AG09309 (cell line): ENCODE measurements around the gene RIPOR3.
A peak's percentile ranks its signal among the peaks of the same experiment; 100 is the strongest.

ENCODE experiments used
- DNase-seq: peaks from one replicate; pipeline ENCODE4 v3.0.0-alpha.2; 2010; ENCODE audit warnings: low read depth
- H3K4me3 ChIP-seq: 2 replicates; pipeline ENCODE4 v1.5.1; 2011; ENCODE audit warnings: mild to moderate bottlenecking, low read depth, low read length, moderate library complexity; ENCODE audit not compliant: control insufficient read depth
- TF ChIP-seq, protein P1 (sequence below): IDR thresholded peaks from 2 replicates; pipeline ENCODE4 v1.5.1; 2011; ENCODE audit warnings: mild to moderate bottlenecking, low read depth, low read length, inconsistent platforms; ENCODE audit not compliant: insufficient read depth, control insufficient read depth; ENCODE audit errors: missing control alignments

The RIPOR3 gene

DNA sequence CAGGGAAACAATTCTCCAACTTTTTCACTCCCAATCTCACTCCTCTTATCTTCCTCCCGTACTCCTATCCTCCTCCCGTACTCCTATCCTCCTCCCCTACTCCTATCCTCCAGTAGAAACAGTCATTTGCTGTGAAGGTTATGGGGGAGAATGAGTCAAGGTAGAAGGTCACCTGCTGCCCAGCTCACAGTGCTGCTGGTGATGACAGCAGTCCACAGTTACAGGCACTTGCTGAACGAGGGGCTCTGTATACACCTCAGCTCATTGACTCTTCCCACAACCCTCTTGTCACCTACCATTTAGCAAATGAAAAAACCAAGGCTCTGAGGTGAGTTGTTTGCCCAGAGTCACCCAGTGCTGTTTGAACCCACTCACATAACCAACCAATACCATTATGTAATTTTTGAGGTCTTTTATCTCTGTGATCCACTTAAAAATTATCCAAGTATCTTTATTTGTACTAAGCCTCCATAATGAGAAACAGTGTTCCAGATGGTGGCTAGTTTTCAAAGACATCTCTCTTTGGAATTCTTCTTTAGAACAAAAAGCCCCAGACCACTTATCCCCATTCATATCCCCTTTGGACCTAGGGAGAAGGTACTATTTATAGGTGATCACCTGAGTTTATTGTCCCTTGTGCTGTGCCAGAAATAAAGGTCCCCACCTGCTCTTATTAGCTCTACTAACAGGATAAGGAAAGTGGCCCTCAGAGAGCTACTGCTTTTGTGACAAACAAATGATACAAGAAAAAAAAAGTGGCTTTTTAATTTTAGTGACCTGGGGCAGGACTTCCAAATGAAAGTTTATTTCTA is 128.0 kb downstream of the RIPOR3 start:
- DNase-seq = no peak
- TF ChIP-seq, protein P1, sequence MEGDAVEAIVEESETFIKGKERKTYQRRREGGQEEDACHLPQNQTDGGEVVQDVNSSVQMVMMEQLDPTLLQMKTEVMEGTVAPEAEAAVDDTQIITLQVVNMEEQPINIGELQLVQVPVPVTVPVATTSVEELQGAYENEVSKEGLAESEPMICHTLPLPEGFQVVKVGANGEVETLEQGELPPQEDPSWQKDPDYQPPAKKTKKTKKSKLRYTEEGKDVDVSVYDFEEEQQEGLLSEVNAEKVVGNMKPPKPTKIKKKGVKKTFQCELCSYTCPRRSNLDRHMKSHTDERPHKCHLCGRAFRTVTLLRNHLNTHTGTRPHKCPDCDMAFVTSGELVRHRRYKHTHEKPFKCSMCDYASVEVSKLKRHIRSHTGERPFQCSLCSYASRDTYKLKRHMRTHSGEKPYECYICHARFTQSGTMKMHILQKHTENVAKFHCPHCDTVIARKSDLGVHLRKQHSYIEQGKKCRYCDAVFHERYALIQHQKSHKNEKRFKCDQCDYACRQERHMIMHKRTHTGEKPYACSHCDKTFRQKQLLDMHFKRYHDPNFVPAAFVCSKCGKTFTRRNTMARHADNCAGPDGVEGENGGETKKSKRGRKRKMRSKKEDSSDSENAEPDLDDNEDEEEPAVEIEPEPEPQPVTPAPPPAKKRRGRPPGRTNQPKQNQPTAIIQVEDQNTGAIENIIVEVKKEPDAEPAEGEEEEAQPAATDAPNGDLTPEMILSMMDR = no peak
- H3K4me3 ChIP-seq = no peak overlapping the region

DNA sequence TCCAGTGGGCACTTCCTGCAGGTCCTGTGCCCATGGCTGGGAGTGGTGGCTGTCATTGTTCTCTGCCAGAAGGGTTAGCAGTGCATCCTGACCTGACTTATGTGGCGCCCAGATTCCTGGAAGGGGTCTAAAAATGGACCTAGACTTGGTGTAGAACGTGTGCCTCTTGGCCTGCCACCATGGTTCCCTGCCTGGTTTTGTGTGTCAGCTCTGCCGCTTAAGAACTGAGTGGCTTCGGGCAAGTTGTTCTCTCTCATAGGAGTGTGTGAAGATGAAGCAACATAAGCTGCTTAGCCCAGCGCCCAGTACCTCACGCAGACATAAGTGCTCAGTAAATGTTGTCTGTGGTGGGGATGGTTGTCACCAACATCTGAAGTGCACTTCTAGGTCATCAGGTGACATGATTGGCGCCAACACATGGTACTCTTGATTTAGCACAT is 129.1 kb downstream of the RIPOR3 start:
- DNase-seq = no peak
- TF ChIP-seq, protein P1 = no peak
- H3K4me3 ChIP-seq = no peak overlapping the region

DNA sequence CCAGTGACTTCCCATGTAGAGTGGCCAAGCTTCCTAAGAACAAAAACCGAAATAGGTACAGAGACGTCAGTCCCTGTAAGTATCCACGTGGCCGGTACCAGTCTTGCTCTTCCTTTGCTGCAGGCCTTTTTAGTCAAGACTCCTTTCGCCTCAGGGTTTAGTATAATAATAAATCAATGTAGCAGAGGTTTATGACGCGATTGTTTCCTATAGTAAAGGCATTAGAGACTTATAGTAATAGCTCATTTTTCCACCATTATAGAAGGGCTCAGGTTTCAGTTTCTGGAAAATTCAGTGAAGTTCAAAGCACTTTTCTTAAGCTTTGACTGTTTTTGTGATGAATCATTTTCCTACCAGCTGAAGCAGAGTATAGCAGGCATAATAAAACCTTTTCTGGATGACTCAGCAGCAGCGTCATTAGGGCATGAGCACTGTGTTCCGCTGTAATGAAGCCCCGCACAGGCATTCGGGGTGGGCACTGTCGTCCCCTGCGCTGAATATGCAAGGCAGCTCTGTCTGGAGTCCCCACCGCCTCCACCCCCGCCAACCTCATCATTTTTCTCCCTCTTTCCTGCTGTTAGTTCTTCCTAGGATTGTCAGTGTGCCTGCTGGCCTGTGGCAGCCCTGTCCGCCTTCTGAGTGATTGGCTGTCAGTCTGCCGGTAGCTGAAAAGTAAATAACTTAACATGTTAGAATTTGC is 129.8 kb downstream of the RIPOR3 start:
- no peak overlapping the region for H3K4me3 ChIP-seq
- peak; percentile 84 for DNase-seq
- TF ChIP-seq, protein P1 = no peak

DNA sequence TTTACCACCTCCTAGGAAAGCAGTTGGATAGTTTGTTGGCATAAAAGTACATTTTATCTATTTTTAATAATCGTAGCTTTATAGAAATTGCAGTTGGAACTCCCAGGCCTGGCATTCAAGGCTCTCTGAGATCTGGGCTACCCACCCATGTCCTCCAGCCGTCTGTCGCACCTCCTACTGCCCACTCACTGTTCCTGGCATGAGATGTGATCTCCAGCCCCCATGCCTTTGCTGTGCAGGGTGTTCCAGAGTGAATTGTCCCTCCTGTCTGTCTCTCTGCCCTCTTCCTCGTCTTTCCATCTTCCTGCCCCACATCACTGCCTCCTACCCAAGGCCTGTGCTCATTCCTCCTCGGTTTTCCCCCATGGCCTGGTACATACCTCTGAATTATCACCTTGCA is 130.5 kb downstream of the RIPOR3 start:
- TF ChIP-seq, protein P1 = no peak
- no peak for DNase-seq
- H3K4me3 ChIP-seq = peak overlapping the region; percentile 14

DNA sequence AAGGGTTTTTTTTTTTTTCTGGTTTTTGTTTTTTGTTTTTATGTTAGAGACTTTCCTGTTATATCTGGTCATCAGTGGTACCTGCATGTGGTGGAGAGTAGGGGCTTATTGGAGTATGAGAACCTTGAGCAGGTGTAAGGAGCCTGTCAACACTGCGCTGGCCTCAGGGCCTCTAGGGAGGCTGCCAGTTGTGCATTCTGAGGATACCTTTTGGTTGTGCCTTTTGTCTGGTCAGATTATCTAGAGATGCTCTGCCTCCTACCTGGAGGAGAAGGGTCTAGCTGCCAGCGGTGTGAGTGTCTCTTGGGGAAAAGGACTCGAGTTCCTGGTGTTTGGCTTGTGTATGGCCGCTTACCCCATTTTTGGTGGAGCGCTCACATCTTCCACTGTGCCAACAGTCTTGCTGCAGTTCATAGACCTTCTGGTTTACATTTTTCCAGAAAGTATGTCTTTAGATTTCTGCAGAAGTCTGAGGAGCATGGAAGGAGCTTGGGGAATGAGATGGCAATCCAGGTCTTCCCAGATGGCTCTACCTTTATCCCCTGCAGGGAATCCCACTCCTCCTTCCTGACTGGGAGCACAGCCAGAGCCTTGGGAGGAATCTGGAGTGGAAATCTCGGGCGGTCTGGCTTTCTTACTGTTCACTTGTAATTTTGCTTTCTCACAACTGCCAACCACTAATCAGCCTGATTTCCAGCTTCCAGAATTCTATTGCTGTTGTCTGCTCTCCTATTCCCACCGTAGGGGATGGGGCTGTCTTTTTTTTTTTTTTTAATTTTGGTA is 131.3 kb downstream of the RIPOR3 start:
- no peak overlapping the region for H3K4me3 ChIP-seq
- TF ChIP-seq, protein P1 = no peak

DNA sequence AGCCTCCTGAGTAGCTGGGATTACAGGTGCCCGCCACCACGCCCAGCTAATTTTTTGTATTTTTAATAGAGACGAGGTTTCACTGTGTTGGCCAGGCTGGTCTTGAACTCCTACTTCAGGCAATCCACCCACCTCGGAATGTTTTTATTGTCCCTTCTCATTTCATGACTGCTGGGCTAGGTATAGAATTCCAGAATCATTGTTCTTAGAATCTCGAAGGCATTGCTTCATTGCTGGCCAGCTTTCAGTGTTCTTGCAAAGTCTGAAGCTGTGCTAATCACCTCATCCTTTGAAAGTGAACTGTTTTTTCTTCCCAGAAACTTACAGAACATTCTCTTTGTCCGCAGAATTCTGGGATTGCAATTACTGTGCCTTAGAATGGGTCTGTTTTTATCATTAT is 132.2 kb downstream of the RIPOR3 start:
- no peak for DNase-seq
- TF ChIP-seq, protein P1 = no peak
- no peak overlapping the region for H3K4me3 ChIP-seq

More for the DNA sequence above, 131.3 kb downstream of the RIPOR3 start:
- no peak for DNase-seq
